HG03095 (cell line): ENCODE results near the gene PSMB1.

Experiments
- ATAC-seq: cut with Tn5 transposase; IDR thresholded peaks from one replicate; pipeline ENCODE4 v1.9.1; 2021; ENCODE audit warnings: moderate library complexity; ENCODE audit not compliant: unreplicated experiment

The PSMB1 gene

DNA sequence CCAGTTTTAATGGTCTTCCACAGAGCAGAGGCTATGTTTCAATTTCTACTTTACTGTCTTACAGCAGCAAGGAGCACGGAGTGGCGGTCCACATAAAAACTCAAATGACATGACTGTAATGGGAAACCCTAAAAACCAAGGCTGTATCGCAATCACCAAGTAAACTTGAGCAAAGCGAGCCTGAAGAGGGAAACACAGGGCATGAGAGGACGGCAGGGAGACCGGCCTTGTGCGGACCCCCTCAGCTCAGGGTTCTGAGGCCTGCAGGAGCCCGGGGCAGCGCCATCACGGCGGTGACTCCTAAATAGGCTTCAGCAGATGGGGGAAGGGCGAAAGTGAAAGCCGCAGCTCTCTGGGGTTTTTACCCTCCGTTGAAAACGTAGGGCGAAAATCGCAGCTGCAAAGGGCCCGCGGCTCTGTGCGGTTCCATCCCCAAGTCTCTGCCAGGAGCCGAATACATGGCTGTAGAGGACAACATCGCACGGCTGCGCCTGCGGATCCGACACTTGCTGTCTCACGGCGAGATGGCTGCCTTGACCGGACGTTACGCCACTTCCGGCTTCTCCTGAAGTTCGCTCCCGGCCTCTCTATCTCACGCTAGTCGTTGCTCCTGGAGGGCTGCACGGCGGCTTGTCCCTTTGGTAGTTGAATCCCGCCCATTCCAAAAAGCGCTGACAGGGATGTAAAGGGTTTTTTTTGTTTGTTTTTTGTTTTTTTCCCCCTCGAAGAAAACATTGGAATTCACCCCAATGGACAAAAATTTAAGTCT, at the start of gene PSMB1:
Gene PSMB1, minus strand, starts transcription at position 543 of the 769 bp plus-strand sequence. Its CDS starts 65 bp downstream, at position 478.
- peak; percentile 62 for ATAC-seq

DNA sequence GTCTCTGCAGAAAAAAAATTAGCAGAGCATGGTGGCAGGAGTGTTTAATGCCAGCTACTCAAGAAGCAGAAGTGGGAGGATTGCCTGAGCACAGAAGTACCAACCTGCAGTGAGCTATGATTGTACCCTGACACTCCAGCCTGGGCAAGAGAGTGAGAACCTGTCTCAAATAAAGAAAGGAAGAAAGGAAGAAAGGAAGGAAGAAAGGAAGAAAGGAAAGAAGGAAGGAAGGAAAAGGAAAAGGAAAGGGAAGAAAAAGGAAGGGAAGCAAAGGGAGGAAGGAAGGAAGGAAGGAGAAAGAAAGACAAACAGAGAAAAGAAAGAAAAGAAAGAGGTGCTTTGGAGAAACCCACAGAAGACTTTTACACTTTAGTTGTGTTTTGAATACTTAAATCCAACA, 44.2 kb upstream of the PSMB1 start:
- ATAC-seq, result no peak

DNA sequence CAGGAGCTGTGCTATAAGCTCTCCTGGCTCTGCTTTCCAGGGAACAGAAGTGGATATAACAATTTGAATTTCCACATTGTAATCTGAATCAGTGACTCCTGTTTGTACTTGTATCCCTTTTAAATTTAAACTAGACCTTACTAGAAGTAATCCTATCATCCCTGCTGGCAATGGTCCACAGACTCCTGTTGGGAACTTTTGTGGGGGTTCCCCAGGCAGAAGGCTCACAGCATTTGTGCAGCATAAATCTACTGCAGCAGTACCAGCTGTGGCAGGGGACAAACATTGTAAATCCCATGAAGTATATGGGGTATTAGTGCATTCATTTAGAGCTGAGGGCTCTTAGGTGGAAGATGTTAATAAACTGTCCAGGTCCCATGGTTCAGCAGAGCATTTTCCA, 43.3 kb upstream of the PSMB1 start:
- no peak for ATAC-seq

DNA sequence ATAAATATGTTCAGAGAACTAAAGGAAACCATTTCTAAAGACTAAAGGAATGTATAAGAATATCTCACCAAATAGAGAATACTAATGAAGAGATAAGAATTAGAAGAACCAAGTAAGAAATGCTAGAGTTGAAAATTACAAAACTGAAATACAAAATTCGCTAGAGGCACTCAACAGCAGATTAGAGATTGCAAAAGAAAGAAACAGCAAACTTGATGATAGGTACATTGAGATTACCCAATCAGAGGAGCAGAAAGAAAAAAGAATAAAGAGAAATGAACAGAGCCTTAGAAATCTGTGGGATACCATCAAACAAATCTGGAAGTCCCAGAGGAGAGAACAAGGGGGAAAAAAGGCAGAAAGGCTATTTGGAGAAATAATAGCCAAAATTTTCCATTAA, 37.6 kb upstream of the PSMB1 start:
- no peak for ATAC-seq

DNA sequence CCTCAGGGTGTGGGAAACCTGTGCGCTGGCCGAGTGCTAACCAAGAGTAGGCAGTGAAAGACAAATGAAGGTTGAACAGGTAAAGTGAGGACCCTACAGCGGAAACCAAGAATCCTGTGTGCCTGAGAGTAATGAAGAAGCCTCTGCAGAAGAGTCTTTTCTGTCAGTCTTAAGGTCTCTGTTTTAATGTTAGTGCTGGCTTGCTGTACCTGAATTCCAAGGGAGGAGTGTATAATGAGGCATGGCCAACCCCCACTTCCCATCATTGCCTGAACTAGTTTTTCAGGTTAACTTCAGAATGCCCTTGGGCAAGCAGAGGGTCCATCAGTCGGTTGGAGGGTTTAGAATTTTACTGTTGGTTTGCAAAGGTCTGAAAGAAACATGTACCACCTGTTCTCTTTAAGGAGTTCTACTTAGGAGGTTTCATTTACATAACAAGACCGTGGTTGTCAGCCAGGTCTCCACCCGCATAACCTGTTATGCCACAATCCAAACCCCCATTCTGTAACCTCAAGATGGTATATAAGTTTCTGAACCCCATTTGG, 31.9 kb upstream of the PSMB1 start:
- ATAC-seq, result peak; percentile 31

DNA sequence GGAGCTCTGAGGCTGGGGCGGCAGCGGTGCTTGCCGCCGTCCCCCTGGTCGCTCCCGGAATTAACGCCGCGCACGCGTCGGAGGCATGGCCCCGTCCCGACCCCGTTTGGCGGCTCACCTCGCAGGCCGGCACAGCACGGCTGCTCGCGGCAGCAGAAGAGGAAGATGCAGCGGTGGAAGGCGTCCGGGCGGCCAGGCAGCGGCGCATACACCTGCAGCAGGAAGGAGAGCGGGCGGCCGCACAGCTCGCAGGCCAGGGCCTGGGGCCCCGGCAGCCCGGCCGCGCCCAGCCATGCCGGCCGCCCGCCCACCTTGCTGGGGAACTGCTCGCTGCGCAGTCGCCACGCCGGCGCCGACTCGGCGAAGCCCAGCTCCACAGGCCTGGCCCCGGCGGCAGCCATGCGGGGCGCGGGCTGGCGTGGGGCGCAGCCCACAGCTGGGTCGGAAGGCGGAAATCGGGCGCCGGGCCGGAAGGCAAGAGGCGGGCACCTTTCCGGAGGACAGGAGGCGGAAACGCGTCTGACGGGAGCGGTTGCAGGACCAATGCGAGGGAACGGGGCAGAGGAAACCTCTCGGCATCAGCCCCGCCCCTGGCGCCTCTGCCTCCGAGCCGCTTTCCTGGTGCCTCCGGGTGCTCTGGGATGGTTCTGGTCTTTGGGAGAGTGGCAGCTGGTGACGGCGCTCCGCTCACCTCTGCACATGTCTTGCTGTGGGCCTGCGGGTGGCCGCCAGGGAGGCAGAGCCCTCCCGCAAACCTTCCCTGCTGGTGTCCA, 31.3 kb upstream of the PSMB1 start, which contains the start of gene PDCD2:
Gene PDCD2, minus strand, starts transcription at position 457 of the 773 bp plus-strand sequence. Its CDS starts 56 bp downstream, at position 401.
- peak; percentile 99 for ATAC-seq

DNA sequence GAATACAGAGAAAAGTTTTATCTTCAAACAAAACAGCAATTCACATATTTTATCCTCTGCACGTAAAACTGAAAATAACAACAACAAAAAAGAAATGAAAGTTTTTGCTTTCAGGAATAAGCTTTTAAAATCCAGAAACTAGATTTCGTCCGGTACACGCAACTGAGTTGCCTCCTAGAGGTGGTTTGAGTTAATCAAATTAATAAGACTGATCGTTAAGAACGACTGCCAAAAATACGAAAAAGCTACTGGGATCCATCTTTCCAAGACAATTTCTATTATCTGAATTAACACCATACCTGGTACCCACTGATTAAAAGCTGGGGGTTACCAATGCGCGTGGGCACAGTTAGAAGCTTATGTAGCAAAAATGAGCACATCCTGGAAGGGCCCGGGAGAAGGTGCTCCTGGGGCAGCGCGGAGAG, 30.7 kb upstream of the PSMB1 start:
- no peak for ATAC-seq

DNA sequence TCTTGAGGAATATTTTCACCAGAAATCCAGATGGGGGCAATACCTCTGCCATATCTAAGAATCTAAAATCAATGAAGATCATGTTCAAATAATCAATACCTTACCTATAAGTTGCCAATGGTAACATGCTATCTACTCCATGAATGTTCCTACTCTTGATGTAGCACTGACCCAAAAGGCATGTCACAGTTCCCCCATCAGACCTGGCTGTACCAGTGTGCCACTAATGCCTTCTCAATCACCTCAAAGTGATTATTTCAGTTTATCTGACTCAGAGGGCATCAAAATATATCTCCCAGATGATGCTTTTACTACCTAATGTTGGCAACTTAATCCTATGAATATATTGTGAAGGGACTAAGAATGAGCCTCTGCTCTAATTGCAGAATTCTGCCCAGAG, 25.8 kb upstream of the PSMB1 start:
- ATAC-seq, result no peak

DNA sequence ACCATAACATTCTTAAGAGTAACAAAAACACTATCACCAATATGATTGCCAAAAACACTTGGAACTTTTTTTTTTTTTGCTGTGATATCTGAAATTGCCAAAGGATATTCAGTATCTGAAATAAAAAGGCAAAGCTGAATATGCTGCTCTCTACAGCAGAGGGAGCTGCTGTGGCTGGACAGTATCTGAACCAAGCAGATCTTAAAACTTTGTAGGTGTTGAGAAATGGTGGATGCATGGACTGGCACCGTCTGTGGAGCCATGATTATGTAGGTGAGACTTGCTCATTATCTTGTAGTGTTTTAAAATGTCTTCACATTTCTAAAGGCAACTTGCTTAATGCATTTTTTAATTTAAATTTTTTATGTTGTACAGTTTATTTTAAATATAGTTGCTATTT, 22.1 kb upstream of the PSMB1 start:
- no peak for ATAC-seq

DNA sequence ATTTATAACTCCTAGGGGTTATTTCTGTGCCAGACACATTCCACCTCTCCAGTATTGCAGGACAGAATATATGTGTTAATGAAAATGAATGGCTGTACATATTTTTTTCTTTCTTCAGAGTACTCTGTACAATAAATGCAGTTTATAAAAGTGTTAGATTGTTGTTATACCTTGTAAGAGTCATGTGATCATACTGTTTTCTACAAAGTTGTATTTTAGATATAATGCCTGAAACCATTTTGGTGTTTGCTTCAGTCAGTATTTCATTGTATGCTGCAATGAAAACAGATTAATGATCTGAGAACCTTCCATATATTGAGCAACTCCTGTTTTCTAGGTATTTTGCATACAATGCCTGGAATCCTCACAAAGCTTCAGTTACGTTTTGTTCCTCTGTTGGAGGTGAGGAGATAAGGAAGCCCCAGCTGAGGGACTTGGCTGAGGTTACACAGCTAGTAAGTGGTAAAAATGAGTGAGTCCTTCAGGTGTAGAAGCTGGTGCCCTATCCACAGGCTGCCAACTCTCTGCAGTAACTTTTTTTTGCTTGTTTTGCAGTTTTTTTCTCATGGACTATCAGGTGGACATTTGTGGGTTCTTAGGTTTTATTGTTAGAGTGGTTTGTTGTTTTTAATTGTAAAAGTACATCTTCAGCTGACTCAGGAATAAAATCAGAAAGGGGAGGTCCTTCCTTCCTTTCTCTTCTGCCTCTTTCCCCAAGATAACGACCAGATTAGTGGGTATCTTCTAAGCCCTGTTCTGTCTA, 19.8 kb upstream of the PSMB1 start:
- no peak for ATAC-seq

DNA sequence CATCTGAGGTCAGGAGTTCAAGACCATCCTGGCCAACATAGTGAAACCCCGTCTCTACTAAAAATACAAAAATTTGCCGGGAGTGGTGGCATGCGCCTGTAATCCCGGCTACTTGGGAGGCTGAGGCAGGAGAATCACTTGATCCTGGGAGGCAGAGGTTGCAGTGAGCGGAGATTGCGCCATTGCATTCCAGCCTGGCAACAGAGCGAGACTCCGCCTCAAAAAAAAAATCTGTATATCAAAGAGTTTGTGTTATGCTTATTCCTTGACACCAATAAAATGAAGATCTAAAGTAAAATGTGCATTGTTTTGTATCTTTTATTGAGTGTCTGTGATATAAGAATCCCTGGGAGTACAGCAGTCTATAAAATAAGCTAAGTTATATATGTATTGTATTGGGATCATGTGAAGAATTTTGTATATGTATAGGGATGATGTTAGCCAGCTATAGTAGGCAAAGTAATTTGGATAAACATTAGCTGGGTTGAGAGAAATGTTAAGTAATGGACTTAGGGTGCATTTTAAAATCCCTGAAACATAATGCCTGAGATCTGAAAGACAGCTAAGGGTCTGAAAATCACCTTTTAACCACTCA, 11.9 kb upstream of the PSMB1 start:
- ATAC-seq, result no peak

DNA sequence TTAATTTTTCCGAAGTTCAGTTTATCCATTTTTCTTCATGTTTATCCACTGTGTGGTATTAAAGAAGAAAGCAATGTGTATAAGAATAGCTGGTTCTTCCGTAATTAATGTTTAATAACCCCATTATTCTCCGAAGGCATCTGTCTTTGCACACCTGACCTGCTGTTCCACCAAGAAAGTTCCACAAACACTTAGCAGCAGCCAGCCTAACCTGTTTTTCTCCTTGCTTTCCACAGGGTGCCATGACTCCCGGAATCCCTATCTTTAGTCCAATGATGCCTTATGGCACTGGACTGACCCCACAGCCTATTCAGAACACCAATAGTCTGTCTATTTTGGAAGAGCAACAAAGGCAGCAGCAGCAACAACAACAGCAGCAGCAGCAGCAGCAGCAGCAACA, 8.4 kb upstream of the PSMB1 start:
- ATAC-seq, result no peak

DNA sequence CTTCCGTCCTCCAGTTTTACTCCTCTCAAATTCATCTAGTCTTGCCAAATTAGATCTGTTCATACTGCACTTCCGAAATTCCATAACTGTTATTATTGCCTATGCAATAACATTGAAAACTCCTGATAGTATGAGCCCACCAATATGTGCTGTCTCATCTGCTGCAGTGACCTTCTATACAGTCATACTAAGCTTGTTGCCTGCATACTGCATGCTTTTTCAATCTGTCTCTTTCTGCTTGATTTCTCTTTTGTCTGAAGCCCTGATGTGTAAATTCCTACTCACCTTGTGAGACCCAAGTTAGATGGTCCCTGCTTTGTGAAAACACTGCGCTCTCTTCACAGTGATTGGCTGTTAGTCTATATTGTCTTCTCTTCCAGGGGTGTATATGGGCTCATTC, 2.2 kb upstream of the PSMB1 start:
- ATAC-seq, result no peak

DNA sequence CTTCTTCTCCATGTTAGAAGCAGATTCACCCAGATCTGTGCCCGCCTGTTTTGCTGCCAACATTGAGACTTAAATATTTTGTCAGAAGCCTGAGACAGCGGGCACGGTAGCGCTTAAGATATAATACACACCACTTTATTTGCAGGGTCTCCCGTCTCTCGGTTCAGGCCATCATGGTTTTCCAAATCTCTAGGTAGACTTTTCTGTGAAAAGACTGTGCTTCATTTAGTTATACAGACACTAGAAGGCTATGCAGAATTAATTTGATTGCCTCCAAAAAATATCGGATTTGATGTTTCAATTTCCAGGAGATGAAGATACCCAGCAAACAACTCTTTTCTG, 1.7 kb upstream of the PSMB1 start:
- ATAC-seq, result no peak

DNA sequence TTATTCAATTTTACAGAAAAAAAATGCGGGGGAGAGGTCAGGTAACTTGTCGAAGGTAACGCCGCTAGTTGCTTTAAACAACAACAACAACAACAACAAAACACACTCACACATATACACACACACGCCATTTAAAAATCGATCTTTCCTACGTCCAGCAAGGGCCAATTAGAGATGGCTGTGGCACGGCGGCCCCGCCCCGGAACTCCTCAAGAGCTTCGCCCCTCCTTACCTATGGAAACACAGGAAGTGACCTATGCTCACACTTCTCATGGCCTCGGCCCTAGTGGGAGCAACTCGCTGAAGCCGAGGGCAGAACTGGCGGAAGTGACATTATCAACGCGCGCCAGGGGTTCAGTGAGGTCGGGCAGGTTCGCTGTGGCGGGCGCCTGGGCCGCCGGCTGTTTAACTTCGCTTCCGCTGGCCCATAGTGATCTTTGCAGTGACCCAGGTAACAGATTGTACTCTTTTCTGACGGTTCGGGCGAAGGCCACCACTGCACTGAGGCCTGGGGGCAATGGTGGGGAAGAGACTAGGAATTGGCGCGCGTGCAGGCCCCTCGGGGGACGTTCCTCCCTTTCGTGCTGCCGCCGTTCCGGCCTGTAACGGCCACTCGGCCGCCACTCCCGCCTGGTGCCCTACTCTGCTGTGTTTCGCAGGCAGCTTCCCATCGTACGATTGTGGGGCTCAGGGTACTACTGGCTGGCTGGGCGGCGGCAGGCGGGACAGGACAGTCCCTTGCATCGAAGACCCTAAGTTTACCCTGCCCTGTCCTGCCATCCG, 1.1 kb upstream of the PSMB1 start, which contains the start of gene TBP:
Gene TBP, plus strand, starts transcription at position 357 of the 783 bp plus-strand sequence. CDS start 2,661 bp downstream, outside the sequence.
- peak; percentile 97 for ATAC-seq

DNA sequence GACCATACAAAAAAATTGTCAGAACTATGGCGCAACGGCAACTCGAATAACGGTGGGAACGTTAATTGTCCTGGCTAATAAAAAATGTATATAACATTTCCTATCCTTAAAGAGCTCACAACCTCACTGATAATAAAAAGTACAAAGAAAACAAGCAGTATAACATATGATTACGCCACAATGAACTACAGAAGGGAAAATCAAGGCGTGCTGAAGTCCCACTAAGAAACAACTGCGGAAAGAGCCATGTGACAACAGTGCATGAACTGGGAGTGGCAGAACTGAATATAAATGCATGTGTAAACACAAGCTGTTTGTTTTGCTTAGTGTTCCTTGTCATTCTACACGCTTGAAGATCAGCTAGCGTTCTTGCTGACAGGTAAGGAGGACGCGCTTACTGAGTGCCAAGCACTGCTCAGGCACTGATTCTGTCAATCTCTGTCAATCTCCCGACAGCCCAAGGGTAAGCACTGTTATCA, 466 bp upstream of the PSMB1 start:
- peak; percentile 35 for ATAC-seq

DNA sequence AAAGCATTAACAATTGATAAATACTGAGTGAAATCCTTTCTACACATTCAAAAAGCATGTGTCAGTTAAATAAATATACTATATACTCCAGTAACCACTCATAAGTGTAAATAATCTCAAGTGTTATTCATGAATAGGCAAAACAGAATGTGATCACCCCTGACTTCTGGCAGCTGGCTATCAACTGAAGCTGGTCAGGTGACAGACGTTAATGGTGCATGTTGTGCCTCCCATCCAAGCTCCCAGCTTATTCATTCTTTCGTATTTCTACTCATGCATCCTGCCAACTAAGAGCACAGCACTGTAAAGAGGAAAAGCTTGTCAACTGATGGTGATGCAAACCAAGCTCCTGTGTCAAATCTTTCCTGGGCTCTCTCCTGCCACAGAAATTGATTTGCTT, 7.7 kb downstream of the PSMB1 start:
- no peak for ATAC-seq

DNA sequence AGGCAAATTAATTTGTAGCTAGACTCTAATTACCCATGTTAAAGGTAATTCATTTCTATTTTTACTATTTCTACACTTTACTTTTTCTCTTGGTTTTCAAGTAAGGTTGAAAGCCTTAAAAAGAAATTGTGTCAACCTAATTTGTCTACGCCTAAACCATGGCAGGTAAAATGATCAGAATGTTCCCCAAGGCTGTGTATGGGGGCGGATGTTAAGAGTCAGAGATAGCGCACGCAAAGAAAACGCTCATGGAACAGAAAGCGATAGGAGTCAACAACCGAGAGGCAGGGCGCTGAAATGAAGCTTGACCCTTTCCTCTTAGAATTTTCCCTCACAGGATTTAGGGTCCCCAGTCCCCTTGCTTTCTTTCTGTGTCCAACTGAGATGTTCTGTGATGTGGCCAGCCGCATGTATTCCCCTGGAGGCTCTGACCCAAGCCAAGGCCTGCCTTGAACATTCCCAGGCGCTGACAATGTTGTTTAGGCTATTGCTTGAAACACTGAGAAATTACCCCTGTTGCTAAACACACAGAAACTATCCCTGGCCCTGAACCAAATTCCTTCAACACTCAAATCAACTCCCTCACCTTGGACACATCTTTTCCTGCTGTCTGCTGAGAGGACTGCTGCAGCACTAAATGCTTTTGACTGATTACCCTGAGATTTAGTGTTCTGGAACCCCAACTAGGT, 10.9 kb downstream of the PSMB1 start:
- no peak for ATAC-seq

DNA sequence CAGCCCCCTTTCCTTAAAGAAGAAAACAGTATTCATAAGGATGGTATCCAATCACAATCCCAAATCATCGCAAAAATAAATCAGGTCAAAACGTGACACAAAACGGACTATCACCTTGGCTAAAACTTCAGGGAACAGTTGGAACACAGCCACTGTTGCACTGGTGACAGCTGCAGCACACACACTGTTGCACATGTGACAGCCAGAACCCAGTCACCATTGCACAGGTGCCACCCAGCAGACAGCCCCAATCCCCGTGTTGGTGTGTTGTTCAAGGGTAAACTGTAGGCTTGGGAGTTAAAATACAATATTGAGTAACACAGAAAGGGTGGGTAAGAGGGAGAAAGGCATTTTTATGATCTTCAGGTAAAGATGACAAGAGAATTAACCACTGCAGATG, 15.8 kb downstream of the PSMB1 start:
- no peak for ATAC-seq
